HEK293 (cell line): ENCODE measurements around the gene ZRSR2.

ENCODE experiments used
- CTCF ChIP-seq: fragments of 450-650 bp; formaldehyde crosslinking; IDR thresholded peaks from 2 replicates; pipeline ENCODE4 v1.5.1; 2016; ENCODE audit warnings: missing biosample characterization, missing genetic modification characterization
- YY1 ChIP-seq: fragments of 450-650 bp; formaldehyde crosslinking; IDR thresholded peaks from 2 replicates; pipeline ENCODE4 v1.5.1; 2018; ENCODE audit warnings: missing biosample characterization, missing genetic modification characterization
- ZFP37 ChIP-seq: fragments of 450-650 bp; formaldehyde crosslinking; IDR thresholded peaks from 2 replicates; pipeline ENCODE4 v1.5.1; 2016; ENCODE audit warnings: missing biosample characterization, missing genetic modification characterization
- ZNF184 ChIP-seq: fragments of 450-650 bp; IDR thresholded peaks from 2 replicates; pipeline ENCODE4 v1.5.1; 2018; ENCODE audit warnings: missing biosample characterization, mild to moderate bottlenecking, missing genetic modification characterization

DNA sequence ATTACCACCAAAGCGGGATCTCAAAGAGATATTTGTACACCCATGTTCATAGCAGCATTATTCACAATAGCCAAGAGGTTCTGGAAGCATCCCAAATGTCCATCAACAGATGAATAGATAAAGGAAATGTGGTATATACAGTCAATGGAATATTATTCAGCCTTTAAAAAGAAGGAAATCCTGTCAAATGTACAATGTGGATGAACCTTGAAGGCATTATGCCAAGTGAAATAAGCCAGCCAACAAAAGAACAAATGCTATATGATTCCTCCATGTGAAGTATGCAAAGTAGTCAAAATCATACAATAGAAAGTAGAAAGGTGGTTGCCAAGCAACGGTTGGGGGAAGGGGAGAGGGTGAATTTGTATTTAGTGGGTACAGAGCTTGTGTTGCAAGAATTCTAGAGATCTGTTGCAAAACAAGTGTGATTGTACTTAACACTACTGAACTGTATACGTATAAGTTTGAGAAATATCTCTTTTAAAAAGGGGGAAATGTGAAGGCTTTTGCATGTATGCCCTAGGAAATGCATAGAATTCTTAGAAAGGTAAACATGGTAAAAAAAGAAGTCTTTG, 5.0 kb upstream of the ZRSR2 start:
- TF ChIP-seq ZNF184 (tag by site-specific recombination), result no peak
- TF ChIP-seq CTCF (tag by site-specific recombination), result no peak
- TF ChIP-seq YY1 (tag by site-specific recombination), result no peak
- no peak for TF ChIP-seq ZFP37 (tag by site-specific recombination)
